ENCODE results near the gene LYSET.
A peak's percentile ranks its signal among the peaks of the same experiment; 100 is the strongest.
"Not testable (repeated sequence)": the region's sequence is repeated elsewhere in the genome, so short reads cannot be mapped to it uniquely, and the experiment has no call there.

Gene LYSET

DNA sequence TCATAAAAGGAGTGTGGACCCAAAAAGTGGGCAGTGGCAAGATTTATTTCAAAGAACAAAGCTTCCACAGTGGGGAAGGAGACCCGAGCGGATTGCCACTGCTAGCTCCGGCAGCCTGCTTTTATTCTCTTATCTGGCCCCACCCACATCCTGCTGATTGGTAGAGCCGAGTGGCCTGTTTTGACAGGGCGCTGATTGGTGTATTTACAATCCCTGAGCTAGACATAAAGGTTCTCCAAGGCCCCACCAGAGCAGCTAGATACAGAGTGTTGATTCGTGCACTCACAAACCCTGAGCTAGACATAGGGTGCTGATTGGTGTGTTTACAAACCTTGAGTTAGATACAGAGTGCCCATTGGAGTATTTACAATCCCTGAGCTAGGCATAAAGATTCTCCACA lies 15.5 kb upstream of the LYSET start:
- DNase-seq: not testable (repeated sequence)

DNA sequence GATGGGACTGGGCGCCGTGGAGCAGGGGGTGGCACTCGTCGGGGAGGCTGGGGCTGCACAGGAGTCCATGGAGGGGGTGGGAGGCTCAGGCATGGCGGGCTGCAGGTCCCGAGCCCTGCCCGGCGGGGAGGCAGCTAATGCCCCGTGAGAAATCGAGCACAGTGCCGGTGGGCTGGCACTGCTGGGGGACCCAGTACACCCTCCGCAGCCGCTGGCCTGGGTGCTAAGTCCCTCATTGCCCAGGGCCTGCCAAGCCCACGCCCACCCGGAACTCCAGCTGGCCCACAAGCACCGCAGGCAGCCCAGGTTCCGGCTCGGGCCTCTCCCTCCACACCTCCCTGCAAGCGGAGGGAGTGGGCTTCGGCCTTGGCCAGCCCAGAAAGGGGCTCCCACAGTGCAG lies 15.0 kb upstream of the LYSET start:
- not testable (repeated sequence) for DNase-seq

DNA sequence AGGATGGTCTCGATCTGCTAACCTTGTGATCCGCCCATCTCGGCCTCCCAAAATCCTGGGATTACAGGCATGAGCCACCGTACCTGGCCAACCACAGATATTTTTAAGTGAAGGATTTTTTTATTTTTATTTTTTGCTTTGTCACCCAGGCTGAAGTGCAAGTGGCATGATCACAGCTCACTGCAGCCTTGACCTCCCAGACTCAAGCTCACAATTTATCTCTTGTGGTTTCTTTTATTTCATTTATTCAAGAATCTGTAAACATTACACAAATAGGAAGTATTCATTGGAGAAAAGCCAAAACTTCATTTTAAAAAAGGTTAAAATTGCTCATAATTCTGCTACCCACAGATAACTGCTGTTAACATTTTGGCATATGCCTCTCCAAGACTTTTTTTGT lies 13.7 kb upstream of the LYSET start:
- no peak for DNase-seq

DNA sequence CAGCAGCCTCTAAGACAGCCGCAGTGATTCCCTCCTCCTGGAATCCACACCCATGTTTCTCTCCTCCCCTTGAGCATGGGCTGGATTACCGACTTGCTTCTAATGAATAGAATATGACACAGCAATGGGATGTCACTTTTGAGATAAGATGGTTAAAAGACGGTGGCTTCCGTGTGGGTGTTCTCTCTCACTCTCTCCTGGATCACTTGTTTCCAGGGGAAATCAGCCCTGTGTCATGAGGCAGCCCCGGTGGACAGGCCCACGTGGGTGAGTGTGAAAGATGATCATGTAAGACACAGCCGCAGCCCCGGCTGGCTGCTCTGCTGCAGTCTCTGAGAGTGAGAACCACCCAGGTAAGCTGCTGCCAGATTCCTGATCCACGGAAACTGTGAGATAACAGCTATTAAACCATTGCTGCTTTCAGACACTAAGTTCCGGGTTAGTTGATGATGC lies 11.1 kb upstream of the LYSET start:
- DNase-seq: no peak

DNA sequence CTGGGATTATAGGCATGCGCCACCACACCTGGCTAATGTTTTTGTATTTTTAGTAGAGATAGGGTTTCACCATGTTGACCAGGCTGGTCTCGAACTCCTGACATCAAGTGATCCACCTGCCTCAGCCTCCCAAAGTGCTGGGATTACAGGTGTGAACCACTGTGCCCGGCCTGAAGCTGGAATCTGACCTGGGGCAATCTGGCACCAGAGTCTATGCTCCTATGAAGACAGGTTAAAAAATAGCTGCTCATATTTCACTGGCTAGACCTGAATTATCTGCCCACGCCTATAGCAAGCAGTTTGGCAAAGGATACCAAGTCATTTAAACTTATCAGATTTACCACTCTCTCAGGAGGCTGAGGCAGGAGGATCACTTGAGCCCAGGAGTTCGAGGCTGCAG lies 10.4 kb upstream of the LYSET start:
- DNase-seq: not testable (repeated sequence)

DNA sequence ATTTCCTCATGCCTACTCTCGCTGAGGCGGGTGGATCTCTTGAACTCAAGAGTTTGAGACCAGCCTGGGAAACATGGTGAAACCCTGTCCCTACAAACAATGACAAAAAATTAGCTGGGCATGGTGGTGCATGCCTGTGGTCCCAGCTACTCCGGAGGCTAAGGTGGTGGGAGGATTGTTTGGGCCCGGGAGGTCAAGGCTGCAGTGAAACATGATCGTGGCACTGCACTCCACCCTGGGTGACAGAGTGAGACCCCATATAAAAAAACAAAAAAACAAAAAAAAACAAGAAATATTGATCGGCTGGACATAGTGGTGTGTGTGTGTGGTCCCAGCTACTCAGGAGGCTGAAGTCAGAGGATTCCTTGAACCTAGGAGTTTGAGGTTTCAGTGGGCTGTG lies 9.6 kb upstream of the LYSET start:
- DNase-seq: no peak

DNA sequence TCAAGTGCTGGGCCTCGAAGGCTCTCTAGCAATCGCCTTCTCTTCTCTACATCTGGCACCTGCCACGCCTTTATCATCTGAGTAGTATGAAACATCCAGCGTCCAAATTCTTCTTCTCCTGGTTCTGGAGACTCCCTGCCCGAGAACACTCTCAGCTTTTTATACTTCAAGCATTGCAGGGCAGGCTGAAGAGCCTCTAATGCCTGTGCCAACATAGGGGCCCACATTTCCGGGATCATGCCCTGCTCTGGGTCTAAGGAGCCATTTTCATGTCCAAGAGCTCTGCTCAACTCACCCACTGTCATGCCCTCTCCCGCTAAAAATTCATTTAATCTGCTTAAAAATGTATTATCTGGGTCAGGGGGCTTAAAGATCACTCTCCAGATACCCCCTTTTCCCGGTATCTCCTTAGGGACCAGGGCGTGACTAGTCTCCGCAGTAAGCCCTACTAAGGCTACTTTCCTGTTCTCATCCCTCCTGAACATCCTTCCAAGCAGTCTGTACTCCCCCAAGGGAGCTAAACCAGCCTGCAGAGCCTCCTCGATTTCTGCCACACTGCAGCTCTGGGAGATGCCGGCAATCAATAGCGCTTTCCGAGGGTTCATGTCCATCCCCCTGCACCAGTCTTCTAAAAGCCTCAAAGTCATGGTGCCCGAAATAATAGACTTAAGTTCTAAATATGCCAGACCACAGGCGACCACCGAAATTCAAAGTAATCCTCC lies 1.4 kb upstream of the LYSET start:
- no peak for DNase-seq

DNA sequence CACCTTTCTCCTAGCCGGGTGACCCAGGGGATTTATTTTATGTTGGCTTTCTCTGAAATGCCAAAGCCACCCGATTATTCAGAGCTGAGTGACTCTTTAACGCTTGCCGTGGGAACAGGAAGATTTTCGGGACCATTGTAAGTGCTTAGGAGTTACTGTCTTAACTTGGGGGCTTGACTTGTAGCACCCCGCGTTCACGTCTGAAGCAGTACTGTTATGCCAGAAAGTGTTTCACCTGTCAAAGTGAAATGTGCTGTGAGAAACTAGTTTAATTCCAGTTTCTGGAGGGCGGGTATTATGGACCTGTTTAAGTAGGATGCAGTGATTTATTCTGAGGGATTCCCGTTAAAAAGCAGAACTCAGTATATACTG lies 218 bp downstream of the LYSET start:
- no peak for DNase-seq

DNA sequence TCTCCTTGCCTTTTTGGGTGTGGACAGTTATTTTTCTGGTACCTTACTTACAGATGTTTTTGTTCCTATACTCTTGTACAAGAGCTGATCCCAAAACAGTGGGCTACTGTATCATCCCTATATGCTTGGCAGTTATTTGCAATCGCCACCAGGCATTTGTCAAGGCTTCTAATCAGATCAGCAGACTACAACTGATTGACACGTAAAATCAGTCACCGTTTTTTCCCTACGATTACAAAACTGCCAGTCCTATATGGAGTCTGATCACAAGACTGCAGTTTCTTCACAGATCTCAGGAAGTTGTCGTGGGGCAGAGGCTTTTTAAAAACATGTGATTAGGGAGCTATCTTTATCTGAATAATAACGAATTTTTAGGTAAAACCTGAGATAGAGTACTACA lies 1.3 kb downstream of the LYSET start:
- DNase-seq: no peak

DNA sequence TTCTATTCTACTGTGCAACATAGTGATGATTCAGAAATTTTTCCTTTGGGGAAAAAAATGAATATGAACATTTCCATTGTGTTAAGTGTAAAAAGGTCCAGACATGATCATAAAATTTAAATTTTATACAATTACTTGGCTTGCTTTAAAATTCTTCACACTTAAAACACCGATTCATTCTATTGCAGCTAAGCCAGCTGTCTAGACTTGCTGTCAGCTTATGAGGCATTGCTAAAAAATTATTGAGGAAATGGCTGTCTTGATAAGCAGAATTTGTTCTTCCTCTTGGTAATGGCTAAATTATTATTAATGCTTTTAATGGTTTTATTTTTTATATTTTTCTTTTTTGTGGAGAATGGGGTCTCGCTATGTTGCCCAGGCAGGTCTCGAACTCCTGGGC lies 1.8 kb downstream of the LYSET start:
- DNase-seq: no peak

DNA sequence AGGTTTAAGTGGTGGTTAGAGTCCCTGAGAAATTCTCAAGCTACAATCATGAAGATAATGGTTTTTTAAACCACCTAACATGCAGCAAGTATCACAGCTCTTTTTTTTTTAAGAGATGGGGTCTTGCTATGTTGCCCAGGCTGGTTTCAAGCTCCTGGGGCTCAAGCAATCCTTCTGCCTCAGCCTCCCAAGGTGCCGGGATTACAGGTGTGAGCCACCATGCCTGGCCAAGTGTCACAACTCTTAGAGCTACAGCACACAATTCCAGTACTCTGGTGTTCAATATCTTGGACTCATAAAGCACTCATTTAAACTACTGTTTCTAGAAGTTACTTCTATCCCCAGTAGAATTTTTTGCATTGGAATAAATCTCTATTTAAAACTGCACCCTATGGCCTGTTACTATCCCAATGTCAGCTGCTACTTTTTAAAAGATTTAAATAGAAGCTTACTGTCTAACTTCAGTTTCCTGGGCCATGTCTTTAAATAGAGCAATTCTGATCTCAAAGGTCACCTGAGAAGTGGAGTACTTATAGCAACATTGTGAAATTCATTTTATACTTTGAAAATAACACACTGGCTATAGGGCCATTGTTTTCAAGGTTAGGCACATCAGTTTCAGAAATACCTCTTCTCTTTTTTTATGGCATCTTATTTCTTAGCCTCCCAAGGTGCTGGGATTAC lies 10.3 kb downstream of the LYSET start:
- DNase-seq: no peak

DNA sequence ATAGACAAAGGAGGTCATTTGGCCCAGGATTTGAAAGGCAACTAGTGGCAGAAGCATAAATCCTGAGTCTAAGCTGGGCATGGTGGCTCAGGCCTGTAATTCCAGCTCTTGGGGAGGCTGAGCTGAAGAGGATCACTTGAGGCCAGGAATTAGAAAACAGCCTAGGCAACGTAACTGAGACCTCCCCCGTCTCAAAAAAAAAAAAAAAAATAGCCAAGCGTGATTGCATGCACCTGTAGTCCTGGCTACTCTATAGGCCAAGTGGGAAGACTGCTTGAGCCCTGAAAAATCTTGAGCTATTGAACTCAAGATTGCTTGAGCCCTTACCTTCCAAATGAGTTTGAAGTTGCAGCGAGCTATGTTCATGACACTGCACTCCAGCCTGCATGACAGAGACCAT lies 13.9 kb downstream of the LYSET start:
- no peak for DNase-seq

DNA sequence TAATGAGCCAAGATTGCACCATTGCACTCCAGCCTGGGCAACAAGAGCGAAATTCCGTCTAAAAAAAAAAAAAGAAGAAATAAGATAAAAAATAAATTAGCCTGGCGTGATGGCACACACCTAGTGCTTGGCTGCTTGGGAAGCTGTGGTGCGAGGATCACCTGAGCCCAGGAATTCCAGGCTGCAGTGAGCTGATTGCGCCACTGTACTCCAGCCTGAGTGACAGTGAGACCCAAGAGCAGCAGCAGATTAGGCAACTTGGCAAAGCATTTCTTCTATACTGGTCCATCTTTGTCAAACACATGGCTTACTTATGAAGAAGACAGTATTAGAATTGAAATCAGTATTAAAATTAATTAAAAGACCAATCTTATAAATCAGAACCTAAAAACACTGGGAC lies 15.4 kb downstream of the LYSET start:
- DNase-seq: no peak

DNA sequence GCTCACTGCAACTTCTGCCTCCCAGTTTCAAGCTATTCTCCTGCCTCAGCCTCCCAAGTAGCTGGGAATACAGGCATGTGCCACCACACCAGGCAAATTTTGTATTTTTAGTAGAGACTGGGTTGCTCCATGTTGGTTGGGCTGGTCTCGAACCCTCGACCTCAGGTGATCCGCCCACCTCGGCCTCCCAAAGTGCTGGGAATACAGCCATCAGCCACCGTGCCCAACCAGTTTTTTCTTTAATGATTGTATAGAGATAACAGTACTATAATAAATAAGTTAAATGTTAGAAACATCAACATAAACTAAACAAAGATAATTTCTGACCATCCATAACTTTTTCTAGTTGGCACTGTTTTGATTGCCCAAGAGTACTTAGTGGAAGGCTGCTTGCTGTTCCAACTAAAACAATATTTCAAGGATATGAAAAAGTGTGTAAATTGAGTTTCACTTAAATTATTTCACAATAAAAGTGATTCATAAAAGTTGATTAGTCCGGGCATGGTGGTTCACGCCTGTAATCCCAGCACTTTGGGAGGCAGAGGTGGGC lies 16.1 kb downstream of the LYSET start:
- DNase-seq: no peak

DNA sequence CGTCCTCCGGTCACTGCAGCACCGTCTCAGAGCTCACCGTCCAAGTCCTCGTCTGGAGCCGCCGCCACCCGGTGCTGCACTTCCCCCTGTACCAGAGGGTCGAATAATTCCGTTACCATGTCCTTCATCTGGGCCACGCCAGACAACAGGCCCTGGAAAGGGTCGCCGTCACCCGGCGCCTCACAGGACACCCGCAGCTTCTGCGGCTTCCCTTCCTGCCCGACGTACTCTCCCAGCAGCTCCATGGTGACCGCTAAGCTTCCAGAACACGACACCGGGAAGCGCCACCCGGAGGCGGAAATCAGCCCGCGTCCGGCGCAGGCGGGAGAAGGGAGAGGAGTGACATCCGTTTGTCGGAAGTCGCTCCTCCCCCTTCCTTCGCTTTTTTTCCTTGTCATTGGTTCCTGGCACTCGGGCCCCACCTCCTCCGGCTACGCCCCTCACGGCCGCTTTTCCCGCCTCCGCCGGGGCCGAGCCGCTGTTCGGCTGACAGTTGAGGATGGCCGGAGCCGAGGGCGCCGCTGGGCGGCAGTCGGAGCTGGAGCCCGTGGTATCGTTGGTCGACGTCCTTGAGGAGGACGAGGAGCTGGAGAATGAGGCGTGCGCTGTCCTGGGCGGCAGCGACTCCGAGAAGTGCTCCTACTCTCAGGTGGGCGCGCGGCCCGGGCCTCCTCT lies 21.8 kb downstream of the LYSET start, which contains the start of the genes GON7 and UBR7:
Gene GON7 (minus strand): TSS at position 273 of the 675 bp plus-strand sequence. CDS start 28 bp downstream, at position 245.
Gene UBR7 (plus strand): TSS at position 464 of the 675 bp plus-strand sequence. CDS start 36 bp downstream, at position 500.
- DNase-seq: peak; percentile 99

DNA sequence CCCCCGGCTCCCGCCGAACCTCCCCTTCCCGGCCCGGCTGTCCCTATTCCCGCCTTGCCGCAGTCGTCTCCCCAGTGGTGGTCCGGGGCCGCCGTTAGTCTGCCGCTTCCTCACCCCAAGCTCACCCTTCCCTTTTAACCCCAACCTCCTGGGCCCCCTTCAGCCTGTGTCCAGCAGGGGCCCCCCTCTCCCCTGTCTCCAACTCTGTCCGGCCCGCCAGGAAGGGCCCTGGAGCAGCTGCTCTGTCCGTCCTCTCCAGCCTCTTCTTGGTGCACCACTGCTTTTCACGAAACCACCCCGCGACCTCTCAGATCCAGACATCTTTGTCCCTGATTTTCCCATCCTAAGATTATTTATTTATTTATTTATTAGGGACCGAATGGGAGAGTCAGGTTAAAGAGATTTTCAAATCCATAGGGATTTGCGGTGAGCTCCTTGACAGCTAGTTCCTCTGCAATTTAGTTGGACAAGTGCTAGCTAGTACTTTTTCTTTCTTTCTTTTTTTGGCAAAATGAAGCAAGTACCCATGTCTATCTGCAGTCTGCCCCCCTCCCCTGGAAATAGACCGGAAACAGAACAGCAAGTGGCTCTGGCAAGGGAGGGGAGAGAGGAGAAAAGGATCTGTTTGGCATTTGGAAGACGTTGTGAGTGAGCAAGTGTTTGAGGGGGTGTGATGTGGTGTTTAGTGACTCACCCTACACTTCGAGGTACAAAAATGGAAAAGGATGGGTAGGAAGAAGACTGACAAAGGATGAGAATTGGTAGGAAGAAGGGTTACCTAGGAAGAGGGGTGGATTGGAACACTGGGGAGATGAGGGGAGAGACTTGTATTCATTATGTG lies 22.6 kb downstream of the LYSET start:
- peak; percentile 74 for DNase-seq

DNA sequence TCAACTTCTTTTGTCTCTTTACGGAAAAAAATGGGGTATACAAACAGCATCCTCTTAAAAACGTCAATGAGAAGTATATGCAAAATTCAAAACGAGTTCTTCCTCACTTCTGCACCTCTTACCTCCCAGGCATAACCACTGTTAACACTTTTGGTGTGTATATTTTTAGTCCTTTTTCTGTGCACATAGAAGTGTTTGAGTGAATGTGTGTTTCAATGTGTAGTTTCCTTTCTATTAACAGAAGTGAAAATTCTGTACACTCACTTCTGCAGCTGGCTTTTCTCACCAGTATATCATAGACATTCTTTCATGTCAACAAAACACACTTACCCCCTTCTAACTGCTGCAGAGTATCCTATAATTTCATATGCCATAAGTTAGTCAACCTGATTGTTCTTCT lies 27.3 kb downstream of the LYSET start:
- no peak for DNase-seq

DNA sequence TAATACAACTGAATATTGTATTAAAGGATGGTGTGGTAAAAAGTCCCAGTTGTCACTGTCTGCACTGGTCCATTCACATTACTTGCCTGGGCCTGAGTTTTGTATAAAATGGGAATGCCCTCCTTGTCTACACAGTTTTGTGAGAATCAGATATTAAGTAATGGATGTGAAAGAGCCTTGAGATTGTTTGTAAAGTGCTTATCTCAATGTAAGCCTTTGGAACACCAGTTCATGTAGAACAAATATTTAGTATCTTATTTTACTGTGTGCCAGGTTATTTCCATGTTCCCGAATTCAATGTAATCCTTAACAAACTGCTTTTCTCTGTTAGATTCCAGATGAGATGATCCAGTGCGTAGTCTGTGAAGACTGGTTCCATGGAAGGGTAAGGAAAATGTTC lies 29.5 kb downstream of the LYSET start:
- no peak for DNase-seq

DNA sequence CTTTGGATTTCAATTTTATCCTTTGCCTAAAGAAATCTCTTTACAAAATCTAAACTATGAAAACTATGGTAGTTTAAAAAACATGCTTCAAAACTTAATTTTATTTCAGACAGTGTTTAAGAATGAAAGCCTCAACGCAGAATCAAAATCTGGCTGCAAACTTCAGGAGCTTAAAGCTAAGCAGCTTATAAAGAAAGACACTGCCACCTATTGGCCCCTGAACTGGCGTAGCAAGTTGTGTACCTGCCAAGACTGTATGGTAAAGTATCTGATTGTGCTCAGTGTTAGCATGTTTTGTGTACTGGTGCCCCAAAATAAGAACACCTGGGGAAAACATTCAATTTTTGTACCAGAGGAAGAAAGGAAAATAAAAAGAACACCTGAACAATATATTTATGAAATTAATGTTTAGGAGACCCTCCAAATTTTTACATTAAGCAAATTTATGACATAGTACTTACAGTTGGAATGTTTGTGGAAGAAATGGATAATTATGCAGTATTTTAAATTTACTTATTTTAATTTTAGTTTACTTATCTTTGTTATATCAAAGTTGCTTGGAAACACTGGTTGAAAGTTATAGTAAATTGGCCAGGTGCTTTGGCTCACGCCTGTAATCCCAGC lies 34.1 kb downstream of the LYSET start:
- no peak for DNase-seq

DNA sequence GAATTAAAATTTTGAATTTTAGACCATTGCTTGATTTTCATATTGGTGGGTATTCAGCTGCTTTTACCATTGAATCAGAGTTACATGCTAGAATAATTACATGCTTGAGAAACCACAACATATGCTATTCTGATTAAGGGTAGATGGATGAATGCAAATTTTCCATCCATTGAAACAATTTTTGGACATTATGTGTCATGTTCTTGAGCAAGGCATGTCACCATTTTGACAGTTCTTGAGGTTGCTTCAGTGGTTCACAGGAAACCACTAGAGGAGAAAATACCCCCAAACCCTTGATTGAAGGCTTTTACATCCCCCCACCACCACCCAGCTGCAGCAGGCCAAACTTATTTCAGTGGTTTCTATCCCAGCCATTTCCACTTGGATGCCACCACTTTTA lies 35.4 kb downstream of the LYSET start:
- DNase-seq: no peak

DNA sequence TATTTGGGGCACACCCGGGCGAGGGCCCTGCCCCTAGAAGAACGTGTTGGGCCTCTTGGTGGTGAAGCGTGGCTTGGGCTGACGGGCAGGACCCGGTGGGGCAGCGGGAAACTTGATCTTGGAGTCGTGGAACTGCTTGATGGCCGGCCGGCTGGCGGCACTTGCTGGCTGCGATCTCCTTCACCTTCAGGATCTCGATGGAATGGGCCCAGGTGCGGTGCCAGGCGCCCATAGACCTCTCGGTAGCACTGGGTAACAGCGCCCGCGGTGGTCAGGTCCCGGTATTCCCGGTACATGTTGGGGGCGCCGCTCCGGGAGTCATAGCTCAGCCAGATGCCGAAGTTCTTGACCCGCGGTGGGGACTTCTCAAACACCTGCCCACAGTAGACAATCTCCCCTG lies 38.4 kb downstream of the LYSET start:
- no peak for DNase-seq

DNA sequence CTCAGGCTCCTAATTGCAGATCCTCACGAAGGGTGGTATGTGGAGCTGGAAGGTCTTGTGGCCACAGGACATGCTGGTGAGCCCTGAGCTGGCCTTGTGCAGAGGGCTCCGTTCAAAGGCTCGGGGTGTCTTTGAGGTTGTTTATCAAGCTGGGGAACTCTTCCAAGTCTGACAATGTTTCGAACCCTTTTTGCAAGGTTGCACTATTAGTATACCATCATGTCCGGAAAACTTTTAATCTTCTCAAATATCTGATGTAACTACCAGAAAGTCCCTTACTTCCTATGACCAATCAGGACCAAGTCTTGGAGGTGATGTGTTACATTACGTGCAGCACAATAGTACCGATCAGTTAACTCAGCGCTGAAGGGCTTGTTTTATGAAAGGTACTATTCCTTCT lies 43.4 kb downstream of the LYSET start:
- DNase-seq: no peak

All from islet precursor cell (in vitro differentiated cells).